HepG2 (cell line): ENCODE measurements around the gene ARHGAP22.
A peak's percentile ranks its signal among the peaks of the same experiment; 100 is the strongest.

Experiments used
- CEBPB ChIP-seq: IDR thresholded peaks from 2 replicates; pipeline ENCODE4 v1.6.1; 2011; ENCODE audit warnings: low read depth, low read length, improper control_type of control experiment, borderline replicate concordance
- FOSL1 ChIP-seq: sonication (generic); formaldehyde crosslinking; IDR thresholded peaks from 2 replicates; pipeline ENCODE4 v1.9.0; 2021; ENCODE audit warnings: missing genetic modification reagents, borderline replicate concordance
- FOXK1 ChIP-seq: sonication (generic); formaldehyde crosslinking; IDR thresholded peaks from 2 replicates; pipeline ENCODE4 v1.4.0; 2020; ENCODE audit warnings: low read depth, missing genetic modification reagents, borderline replicate concordance
- HDAC6 ChIP-seq: fragments of 200-600 bp; sonication (generic); IDR thresholded peaks from 2 replicates; pipeline ENCODE4 v1.7.0; 2017; ENCODE audit warnings: mild to moderate bottlenecking, antibody characterized with exemption, low read length, low read depth
- NR2F6 ChIP-seq, 2 experiments: IDR thresholded peaks; 2 replicates each; pipeline ENCODE4 v1.6.1; 2016; ENCODE audit warnings: antibody characterized with exemption in 1 of 2, mild to moderate bottlenecking in 1 of 2
- REPIN1 ChIP-seq: sonication (generic); formaldehyde crosslinking; IDR thresholded peaks from 2 replicates; pipeline ENCODE4 v1.8.0; 2022; ENCODE audit warnings: missing genetic modification reagents, low read depth, mild to moderate bottlenecking, borderline replicate concordance
- SIN3B ChIP-seq: fragments of 150-350 bp; IDR thresholded peaks from 2 replicates; pipeline ENCODE4 v1.6.1; 2014; ENCODE audit warnings: low read length
- ZFP62 ChIP-seq: sonication (generic); formaldehyde crosslinking; IDR thresholded peaks from 2 replicates; pipeline ENCODE4 v1.4.0; 2020; ENCODE audit warnings: missing genetic modification reagents
- ZNF431 ChIP-seq: sonication (generic); formaldehyde crosslinking; IDR thresholded peaks from 2 replicates; pipeline ENCODE4 v1.9.0; 2022; ENCODE audit warnings: missing genetic modification reagents, low read depth, mild to moderate bottlenecking, borderline replicate concordance
- ZNF446 ChIP-seq: sonication (generic); formaldehyde crosslinking; IDR thresholded peaks from 2 replicates; pipeline ENCODE4 v1.5.0; 2020; ENCODE audit warnings: mild to moderate bottlenecking, missing genetic modification reagents
- TF ChIP-seq, protein P1 (sequence below), 2 experiments: IDR thresholded peaks; 2 replicates each; pipeline ENCODE4 v1.6.1; 2011 to 2012; ENCODE audit warnings: low read length in 2 of 2, borderline replicate concordance in 1 of 2, low read depth in 1 of 2, mild to moderate bottlenecking in 1 of 2, moderate library complexity in 1 of 2
- TF ChIP-seq, protein P2 (sequence below): sonication (generic); formaldehyde crosslinking; conservative IDR thresholded peaks from 2 replicates; pipeline ENCODE4 v1.8.0; 2022; ENCODE audit warnings: mild to moderate bottlenecking, moderate library complexity, missing genetic modification reagents
- TF ChIP-seq, protein P3 (sequence below): sonication (generic); formaldehyde crosslinking; IDR thresholded peaks from 2 replicates; pipeline ENCODE4 v1.5.0; 2020; ENCODE audit warnings: mild to moderate bottlenecking, missing genetic modification reagents, moderate library complexity
- TF ChIP-seq, protein P4 (sequence below): sonication (generic); formaldehyde crosslinking; IDR thresholded peaks from 2 replicates; pipeline ENCODE4 v1.4.0; 2020; ENCODE audit warnings: mild to moderate bottlenecking, missing genetic modification reagents

DNA sequence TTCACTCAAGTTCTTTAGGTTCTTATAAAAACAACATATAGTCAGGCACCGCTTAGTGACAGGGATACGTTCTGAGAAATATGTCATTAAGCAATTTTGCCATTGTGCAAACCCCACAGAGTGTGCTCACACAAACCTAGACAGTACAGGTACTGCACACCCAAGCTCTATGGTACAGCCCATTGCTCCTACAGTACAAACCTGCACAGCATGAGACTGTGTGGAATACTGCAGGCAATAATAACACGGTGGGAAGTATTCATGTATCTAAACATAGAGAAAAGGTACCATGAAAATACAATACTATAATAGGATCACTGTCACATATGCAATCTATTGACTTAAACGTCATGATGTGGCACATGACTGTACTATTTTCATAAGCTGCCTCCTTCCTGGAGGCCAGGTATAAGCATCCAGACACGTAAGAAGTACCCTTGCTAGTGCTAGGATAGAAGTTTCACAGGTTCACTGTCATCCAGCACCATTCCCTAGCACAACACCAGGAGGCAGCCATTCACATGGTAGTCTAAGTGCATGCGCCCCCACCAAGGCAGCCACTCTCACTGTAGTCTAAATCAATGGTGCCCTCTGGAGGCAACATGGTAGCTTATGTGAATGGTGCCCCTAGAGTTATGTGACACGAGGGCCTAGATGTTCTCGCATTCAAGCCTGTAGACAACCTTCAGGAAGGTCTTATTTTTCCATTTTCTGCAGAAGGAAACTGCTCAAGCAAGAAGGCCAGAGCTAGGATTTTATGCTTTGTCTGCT, 98.5 kb downstream of the ARHGAP22 start:
- TF ChIP-seq ZNF446 (CRISPR knock-in tag): no peak
- TF ChIP-seq, protein P1, sequence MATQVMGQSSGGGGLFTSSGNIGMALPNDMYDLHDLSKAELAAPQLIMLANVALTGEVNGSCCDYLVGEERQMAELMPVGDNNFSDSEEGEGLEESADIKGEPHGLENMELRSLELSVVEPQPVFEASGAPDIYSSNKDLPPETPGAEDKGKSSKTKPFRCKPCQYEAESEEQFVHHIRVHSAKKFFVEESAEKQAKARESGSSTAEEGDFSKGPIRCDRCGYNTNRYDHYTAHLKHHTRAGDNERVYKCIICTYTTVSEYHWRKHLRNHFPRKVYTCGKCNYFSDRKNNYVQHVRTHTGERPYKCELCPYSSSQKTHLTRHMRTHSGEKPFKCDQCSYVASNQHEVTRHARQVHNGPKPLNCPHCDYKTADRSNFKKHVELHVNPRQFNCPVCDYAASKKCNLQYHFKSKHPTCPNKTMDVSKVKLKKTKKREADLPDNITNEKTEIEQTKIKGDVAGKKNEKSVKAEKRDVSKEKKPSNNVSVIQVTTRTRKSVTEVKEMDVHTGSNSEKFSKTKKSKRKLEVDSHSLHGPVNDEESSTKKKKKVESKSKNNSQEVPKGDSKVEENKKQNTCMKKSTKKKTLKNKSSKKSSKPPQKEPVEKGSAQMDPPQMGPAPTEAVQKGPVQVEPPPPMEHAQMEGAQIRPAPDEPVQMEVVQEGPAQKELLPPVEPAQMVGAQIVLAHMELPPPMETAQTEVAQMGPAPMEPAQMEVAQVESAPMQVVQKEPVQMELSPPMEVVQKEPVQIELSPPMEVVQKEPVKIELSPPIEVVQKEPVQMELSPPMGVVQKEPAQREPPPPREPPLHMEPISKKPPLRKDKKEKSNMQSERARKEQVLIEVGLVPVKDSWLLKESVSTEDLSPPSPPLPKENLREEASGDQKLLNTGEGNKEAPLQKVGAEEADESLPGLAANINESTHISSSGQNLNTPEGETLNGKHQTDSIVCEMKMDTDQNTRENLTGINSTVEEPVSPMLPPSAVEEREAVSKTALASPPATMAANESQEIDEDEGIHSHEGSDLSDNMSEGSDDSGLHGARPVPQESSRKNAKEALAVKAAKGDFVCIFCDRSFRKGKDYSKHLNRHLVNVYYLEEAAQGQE (IDR thresholded peaks at IDR 0.05; ENCODE audit: borderline replicate concordance in 1 of 2, low read depth in 1 of 2, low read length in 2 of 2): no peak
- TF ChIP-seq FOSL1 (CRISPR knock-in tag): no peak
- TF ChIP-seq ZFP62: no peak
- no peak for TF ChIP-seq NR2F6 (IDR thresholded peaks at IDR 0.05)
- TF ChIP-seq NR2F6 (CRISPR knock-in tag; IDR thresholded peaks at IDR 0.05): no peak
- TF ChIP-seq ZNF431: no peak
- TF ChIP-seq, protein P2, sequence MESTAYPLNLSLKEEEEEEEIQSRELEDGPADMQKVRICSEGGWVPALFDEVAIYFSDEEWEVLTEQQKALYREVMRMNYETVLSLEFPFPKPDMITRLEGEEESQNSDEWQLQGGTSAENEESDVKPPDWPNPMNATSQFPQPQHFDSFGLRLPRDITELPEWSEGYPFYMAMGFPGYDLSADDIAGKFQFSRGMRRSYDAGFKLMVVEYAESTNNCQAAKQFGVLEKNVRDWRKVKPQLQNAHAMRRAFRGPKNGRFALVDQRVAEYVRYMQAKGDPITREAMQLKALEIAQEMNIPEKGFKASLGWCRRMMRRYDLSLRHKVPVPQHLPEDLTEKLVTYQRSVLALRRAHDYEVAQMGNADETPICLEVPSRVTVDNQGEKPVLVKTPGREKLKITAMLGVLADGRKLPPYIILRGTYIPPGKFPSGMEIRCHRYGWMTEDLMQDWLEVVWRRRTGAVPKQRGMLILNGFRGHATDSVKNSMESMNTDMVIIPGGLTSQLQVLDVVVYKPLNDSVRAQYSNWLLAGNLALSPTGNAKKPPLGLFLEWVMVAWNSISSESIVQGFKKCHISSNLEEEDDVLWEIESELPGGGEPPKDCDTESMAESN (CRISPR knock-in tag): no peak
- no peak for TF ChIP-seq REPIN1 (CRISPR knock-in tag)
- TF ChIP-seq FOXK1 (CRISPR knock-in tag): no peak
- TF ChIP-seq, protein P3, sequence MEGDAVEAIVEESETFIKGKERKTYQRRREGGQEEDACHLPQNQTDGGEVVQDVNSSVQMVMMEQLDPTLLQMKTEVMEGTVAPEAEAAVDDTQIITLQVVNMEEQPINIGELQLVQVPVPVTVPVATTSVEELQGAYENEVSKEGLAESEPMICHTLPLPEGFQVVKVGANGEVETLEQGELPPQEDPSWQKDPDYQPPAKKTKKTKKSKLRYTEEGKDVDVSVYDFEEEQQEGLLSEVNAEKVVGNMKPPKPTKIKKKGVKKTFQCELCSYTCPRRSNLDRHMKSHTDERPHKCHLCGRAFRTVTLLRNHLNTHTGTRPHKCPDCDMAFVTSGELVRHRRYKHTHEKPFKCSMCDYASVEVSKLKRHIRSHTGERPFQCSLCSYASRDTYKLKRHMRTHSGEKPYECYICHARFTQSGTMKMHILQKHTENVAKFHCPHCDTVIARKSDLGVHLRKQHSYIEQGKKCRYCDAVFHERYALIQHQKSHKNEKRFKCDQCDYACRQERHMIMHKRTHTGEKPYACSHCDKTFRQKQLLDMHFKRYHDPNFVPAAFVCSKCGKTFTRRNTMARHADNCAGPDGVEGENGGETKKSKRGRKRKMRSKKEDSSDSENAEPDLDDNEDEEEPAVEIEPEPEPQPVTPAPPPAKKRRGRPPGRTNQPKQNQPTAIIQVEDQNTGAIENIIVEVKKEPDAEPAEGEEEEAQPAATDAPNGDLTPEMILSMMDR (CRISPR knock-in tag): peak; percentile 93
- no peak for TF ChIP-seq CEBPB
- TF ChIP-seq SIN3B: no peak
- no peak for TF ChIP-seq HDAC6
- TF ChIP-seq, protein P4, sequence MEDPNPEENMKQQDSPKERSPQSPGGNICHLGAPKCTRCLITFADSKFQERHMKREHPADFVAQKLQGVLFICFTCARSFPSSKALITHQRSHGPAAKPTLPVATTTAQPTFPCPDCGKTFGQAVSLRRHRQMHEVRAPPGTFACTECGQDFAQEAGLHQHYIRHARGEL (CRISPR knock-in tag): no peak
